Measurements from ENCODE around the gene SEC31B. TPM values are rescaled to one million over a fixed set of nuclear protein-coding genes. Genes with fewer than 3 reads are reported as not detected.
A peak's percentile ranks its signal among the peaks of the same experiment; 100 is the strongest.

The SEC31B gene
- polyA plus RNA-seq, 4 donors = 13.0 to 20.9 (median 14.9) TPM

DNA sequence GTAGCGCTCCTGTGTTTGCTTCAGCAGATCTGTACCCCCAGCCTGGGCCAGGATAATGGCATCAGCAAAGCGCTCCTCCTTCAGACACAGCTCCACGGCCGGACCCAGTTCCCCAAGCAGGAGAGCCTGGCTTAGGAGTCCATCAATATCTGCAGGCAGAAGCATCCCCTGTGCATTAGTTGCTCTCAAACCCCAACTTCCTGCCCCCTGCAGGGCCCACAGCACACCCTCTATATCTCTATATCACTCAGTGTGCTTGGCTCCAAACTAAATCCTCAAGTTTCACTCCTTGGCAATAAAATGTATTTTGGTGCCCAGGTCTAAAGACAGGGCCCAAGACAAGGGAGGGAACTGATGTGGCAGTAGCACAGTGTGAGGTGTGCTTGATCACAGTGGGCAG lies 21.6 kb downstream of the SEC31B start:
- DNase-seq (ENCODE audit: low read depth in 4 of 4, low spot score in 3 of 4) = no peak

DNA sequence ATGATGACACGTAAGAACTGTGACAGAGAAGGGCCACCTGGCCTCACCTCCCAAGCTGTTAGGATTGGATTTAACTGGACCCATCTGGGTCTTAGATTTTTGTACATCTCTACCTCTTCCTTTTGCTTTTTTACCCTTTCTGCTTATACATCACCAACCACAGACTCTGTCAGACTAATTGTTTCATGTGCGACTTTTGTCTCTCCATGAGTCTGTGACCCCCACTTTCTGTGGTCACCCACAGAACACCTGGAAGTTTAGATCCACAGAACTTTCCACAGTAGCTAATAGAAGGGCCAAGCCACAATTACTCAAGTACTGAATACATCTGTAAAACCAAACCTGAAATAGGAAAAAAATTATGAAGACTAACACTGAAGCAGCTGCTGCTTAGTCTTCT lies 23.1 kb downstream of the SEC31B start:
- DNase-seq (ENCODE audit: low read depth in 4 of 4, low spot score in 3 of 4) = no peak

DNA sequence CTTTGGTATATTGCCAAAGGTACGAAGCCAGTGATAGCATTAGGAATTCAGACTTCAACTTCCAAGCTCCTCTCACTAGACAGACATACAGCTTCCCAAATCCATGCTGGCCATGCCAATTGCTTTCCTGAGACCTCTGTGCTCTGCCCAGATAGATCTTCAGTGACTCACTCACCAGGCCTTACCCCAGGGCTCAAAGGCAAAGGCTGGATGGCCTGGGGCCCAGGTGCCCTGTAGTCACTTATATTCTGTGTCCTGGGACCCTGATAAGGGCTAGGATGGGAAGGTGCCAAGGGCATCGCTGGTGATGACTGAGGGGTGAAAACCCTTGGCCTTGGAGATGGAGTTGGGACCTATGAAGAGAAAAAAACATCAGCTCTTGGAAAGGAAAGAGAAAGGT lies 29.1 kb downstream of the SEC31B start:
- no peak for DNase-seq (ENCODE audit: low read depth in 4 of 4, low spot score in 3 of 4)

DNA sequence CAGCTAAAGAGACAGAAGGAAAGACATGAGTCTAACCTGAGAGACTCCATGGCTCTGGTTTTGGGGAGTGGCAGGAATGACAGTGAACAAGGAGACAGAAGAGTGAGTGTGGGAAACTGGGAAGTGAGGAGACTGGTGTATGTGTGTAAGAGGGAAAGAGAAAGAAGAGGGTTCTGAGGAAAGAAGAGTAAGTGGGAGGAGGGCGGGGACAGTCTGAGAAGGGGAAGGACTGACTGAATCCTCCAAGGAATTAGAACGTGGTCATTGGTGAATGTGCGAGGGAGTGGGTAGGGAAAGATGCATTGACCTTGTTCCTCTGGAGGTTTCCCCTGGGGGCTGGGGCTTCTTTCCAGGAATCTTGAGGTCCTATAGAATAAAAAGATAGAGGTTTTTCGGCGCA lies 30.3 kb downstream of the SEC31B start:
- DNase-seq (ENCODE audit: low read depth in 4 of 4, low spot score in 3 of 4) = no peak

DNA sequence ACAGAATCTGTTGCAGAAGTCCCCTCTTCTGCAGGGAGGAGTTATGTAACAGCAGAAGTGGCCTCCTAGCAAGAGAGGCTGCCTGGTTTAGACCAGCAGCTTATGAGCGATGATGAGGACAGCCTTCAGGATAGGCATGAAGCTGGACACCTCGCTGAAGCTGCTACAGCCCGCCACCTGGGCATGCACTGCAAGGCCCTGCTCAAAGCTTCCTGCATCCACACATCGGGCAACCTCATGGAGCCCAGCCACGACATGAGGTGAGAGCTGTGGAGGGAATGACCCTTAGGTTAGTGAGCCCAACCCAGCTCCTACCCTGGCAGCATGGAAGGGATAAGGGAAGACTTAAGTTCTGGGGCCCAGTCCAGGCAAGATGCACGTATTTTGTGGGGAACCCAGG lies 32.1 kb downstream of the SEC31B start:
- no peak for DNase-seq (ENCODE audit: low read depth in 4 of 4, low spot score in 3 of 4)

DNA sequence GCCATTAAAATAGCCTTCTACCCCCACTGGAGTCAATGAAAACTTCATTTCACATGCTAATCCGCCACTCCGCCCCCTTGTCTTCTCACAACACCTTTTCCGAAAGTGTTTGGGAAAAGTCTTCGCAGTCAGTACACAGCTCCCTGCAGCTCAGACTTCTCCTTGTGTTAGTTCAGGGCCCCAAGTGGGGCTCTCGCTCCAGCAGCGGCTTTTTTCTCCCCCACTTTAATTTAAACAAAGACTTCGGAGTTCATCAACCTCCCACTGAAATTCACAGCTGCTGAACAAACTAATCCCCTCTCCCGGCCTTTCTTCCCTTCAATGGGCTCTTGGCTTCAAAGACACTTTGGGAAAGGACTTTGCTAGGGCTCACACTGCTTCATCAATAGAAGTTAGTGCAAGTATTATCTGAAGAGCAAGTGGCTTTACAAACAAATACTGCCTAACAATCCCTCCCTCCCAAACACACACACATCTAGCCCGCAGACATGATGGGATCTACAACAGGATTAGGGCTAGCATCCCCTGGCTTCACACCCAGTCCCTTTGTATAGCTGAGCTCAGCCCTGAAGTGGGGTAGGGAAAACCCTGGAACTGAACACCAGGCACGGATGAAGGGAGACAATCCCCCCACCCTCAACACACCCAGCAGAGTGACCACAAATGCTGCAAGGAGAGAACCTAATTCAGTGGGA lies 33.7 kb downstream of the SEC31B start:
- DNase-seq (ENCODE audit: low read depth in 4 of 4, low spot score in 3 of 4) = no peak

DNA sequence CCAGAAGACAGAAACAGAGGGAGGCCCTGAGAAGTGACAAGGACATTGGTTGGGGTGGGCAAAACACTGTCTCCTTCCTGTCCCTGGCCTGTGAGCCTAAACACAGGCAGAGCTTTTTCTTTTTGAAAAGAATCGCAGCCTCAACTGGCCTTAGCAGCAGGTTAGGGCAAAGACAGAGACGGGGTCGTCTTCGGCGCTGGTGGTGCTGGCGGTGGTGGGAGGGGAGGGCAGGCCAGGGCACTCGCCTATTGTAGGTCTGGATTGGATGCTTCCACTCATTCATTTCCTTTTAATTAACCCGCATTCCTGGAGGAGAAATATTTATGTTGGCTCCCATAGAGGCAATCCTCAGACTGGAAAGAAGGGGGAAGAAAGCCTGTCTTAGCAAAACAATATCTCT lies 34.3 kb downstream of the SEC31B start:
- DNase-seq (ENCODE audit: low read depth in 4 of 4, low spot score in 3 of 4) = no peak

DNA sequence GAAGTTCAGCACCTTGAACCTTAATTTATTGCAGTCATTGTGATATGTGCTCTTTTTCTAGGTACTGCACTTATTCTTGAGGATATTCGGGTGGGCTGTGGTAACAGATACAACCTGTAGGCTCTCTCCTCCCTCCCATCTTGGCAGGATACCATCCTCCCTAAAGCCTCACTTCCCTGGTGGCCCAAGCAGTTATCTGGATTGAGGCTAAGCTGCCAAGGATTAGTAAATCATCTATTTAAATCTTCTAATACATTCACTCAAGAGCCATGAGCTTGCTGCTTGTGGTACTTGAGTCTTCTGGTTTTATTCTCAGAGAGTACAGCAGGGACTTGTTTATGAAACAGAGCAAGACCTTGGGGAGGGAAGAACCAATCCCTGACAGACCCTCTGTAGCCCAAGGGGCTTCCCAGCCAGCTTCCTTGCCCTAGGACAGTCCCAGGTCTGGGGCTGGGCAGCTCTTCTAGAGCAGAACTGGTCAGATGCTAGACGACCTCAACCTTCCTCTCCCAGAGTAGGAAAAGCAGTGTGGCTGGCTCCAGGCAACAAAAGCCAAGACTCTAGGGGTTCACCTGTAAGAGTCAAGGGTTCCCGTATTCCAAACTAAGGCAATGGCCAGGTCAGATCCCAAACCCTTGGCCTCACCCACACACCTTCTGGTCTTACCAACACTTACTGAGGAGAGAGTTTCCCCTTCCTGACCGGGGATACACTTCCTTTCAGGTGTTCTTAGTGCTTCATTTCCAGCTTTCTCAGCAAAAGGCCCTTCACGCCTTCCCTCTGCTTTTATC lies 35.6 kb downstream of the SEC31B start:
- DNase-seq (ENCODE audit: low read depth in 4 of 4, low spot score in 3 of 4) = no peak

DNA sequence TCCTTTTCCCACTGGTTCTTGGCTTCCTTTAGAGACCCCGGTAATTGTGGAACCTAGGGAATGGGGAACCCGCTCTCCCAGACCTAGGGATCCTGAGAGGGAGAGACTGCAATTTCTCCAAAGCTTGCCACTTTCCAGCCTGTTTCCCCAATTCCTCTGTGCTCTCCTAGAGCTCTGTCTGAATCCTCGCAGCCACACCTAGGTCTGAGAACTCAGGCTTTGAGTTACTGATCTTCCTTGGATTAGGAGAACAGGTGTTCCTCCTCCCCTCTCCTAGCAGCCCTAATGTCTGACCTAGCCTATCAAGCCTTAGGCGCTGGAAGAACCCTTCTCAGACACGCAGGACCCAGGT lies 36.9 kb downstream of the SEC31B start:
- DNase-seq (ENCODE audit: low read depth in 4 of 4, low spot score in 3 of 4) = no peak

DNA sequence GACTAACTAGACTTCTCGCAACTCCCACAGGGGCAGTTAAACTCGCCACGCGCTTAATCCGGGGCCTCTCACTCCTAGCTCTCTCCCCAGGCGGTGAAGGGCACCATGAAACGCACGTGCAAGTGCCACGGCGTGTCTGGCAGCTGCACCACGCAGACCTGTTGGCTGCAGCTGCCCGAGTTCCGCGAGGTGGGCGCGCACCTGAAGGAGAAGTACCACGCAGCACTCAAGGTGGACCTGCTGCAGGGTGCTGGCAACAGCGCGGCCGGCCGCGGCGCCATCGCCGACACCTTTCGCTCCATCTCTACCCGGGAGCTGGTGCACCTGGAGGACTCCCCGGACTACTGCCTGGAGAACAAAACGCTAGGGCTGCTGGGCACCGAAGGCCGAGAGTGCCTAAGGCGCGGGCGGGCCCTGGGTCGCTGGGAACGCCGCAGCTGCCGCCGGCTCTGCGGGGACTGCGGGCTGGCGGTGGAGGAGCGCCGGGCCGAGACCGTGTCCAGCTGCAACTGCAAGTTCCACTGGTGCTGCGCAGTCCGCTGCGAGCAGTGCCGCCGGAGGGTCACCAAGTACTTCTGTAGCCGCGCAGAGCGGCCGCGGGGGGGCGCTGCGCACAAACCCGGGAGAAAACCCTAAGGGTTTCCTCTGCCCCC lies 37.4 kb downstream of the SEC31B start:
- DNase-seq (ENCODE audit: low read depth in 4 of 4, low spot score in 3 of 4) = peak; percentile 57 to 74 (median 65)

DNA sequence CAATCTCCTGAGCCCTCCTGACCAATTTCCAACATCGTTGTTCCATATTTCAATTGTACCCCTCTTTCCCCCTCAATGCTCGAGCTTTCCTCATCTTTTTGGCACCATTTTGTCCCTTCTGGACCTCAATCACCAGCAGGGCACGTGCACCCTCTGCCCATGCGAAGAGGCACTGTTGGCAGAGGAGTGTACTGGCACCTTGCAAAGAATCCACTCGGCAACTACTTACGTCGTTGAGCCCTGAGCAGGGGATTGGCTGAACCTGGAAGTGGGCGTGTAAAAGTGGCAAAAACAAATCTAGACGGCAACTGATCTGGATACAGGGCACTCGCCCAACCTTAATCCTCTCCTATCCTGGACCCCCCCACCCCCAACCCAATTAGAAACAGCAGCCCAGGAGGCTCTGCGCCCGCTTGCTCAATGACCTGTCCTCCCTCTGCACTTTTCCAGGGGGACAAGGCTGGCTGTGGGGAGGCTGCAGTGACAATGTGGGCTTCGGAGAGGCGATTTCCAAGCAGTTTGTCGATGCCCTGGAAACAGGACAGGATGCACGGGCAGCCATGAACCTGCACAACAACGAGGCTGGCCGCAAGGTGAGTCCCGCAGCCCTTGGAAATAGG lies 38.1 kb downstream of the SEC31B start:
- DNase-seq (ENCODE audit: low read depth in 4 of 4, low spot score in 3 of 4) = peak; percentile 79 to 89 (median 86)

DNA sequence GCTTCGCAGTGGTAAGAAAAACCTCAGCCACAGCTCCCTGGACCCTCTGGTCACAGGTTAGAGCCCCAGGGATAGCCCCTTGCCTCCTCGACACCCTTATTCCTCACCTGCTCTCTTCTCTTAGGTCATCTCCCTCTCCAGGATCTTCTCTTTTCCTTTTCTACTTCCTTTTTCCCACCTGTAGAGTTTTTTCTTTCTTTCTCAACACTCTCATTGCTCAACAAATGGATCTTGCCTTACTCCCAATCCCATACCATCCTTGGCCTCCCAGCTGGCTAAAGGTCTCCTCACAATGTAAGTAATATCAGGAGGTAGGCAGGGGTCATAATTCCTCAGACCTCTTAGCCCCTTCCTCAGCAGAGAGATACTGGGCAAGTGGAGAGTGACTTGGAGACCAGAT lies 39.7 kb downstream of the SEC31B start:
- no peak for DNase-seq (ENCODE audit: low read depth in 4 of 4, low spot score in 3 of 4)

DNA sequence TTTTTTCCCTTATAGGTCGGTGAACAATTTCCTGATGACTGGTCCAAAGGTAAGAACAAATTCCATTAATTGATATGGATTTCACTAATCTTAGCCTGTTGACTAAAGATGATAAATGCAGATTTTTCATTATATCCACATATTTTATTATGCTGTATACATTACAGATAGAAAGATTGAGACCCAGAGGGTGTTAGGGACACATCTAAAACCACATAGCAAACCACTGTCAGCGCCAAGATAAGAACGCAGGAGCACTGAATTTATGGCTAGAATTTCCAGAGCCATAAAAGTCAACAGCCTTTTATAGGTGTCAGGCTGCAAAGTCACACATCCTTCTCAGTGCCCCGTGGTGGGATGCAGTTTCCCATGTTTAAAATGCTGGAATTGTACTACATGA lies 40.6 kb downstream of the SEC31B start:
- DNase-seq (ENCODE audit: low read depth in 4 of 4, low spot score in 3 of 4) = no peak

DNA sequence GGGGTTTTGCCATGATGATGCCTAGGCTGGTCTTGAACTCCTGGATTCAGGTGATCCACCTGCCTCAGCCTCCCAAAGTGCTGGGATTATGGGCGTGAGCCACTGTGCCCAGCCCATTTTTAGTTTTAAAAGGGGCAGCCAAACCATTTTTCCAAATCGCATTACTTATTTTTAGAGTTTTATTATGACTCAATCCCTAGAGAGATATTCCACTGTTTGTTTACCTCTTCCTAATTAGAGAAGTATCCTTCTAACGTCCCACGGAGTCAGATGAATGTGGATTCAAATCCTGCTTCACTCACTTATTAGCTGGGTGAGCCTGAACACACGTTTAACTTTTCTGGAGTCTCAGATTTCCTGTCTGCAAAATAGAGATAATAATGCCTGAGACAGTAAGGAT lies 41.7 kb downstream of the SEC31B start:
- no peak for DNase-seq (ENCODE audit: low read depth in 4 of 4, low spot score in 3 of 4)

DNA sequence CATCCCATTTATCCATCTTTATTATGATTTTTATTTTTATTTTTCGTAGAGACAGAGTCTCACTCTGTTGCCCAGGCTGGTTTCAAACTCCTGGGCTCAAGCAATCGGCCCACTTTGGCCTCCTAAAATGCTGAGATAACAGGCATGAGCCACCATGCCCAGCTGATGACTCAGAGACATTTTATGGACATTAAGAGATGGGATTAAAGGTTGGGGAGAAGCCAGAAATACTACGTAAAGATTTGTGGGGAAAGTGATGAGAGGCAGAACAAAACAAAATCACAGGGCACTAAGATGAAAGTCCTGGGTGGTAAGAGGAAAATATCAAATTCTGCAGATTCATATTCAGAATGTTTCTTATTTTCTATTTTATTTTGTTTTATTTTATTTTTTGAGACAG lies 49.3 kb downstream of the SEC31B start:
- DNase-seq (ENCODE audit: low read depth in 4 of 4, low spot score in 3 of 4) = no peak

DNA sequence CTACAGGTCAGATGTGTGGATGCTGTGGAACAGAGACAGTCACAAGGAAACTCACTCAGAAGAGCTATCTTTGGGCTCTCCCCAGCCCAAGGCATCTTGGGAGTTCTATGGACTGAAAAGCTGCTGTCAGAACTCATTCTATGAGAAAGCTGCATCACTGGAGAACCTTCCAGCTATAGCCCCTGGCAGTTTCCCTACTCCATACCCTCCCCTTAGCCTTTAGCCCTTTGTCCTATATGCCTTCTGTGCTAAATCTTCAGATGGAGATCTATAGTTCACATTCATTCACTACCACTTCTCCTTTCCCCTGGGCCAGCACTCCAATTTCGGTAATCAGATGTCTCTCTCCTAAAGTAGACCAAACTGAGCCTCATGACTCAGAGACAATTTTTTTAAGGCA lies 49.9 kb downstream of the SEC31B start:
- no peak for DNase-seq (ENCODE audit: low read depth in 4 of 4, low spot score in 3 of 4)

DNA sequence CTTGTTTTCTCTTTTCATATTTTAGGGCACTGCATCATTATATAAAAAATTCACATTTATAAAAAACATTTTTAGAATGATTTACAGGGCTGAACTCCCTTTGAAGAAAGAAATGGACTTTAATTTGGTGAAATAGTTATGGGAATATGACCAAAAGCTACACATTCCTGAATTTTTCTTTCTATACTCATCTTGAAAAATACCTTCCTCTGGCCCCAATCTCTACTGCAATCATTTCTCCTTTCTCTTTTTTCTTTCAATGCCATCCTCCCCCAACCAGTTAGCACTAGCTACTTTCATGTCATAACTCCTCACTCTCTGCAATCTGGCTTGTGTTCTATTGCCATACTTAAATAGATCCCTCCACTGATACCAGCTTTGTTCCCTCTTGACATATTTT lies 50.7 kb downstream of the SEC31B start:
- no peak for DNase-seq (ENCODE audit: low read depth in 4 of 4, low spot score in 3 of 4)

DNA sequence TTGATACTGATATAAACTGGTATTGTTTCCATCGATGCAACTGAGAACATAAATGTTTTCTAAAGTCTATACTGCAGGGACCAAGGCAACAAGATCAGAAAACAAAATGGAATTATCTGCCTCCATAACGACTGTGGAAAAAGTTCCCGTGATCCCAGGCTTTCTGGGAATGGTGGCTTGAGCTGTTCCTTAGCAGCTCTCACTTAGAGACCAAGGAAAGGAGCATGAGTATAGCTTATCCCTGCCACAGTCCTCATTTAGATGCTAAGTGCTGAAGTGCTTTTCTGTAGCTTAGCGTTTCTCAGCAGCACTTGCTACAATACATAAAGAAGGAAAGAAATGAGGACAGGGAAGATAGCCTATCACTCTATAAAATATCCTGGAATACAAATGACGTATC lies 51.3 kb downstream of the SEC31B start:
- no peak for DNase-seq (ENCODE audit: low read depth in 4 of 4, low spot score in 3 of 4)

DNA sequence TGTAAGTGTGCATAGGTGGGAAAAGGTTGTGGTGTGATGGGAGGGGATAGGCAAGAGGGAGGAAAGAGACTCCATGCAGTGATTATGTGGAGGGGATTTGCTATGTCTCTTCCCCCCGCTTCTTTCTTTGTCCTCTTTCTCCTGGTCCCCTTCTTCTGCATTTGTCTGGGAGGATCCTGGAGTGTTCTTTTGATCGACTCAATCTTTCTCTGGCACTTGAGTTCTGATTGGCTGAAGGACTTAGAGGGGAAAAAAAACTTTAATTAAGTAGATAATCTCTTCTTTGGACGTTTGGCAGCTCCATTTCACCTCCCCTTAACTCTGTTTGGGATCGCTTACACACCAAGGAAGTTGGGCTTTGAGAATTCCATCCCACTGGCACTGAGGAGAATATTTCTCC lies 57.0 kb downstream of the SEC31B start, which contains the start of gene WNT8B:
Gene WNT8B (plus strand): TSS at position 301 of the 400 bp plus-strand sequence. CDS start 160 bp downstream, outside the sequence.
- DNase-seq (ENCODE audit: low read depth in 4 of 4, low spot score in 3 of 4) = no peak

DNA sequence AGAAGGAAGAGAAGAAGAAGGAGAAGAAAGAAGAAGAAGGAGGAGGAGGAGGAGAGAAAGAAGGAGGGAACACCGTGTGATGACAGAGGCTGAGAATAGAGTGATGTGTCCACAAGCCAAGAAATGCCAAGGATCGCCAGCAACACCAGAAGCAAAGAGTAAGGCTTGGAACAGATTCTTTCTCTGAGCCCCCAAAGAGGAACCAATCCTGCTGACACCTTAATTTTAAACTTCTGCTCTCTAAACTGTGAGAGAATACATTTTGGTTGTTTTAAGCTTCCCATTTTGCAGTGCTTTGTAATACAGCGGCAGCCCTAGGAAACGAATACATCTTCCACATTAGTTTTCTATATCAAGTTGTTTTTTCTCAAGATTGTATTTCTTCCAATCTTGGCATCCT lies 70.7 kb downstream of the SEC31B start:
- no peak for DNase-seq (ENCODE audit: low read depth in 4 of 4, low spot score in 3 of 4)

DNA sequence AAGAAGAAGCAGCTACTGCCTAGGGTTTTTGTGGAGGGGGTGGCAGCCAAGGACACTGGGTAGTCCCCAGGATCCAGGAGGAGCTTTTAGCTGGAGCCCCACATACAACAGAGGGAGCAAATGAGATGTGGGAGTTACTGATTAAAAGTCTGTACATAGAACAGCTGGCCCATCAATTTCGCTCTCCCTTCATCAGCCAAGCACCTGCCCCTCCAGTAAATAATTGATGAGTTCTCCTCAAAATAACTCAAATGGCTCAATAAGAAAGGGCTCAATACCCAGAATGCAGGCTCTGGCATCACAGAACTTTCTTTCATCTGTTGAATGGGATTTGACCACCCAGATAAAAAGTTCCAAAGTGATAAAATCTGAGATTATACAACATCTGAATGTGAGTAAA lies 72.0 kb downstream of the SEC31B start:
- no peak for DNase-seq (ENCODE audit: low read depth in 4 of 4, low spot score in 3 of 4)
